Activated T-helper 1 cell treated with Interleukin-2 at 50 U/mL for 16 hours (primary cell): ENCODE data around the gene FAM204A.

ENCODE experiments used
- DNase-seq: peaks from one replicate; pipeline ENCODE4 v3.0.0-alpha.2; 2020; ENCODE audit warnings: low read depth

FAM204A gene

GRCh38 chr10:118278649-118279048, 63.5 kb downstream of the FAM204A start:
- DNase-seq, result no peak

- no peak for DNase-seq
These were observed 64.3 kb downstream of the FAM204A start for GRCh38 chr10:118277871-118278270.

GRCh38 chr10:118276727-118277126, 65.4 kb downstream of the FAM204A start:
- no peak for DNase-seq

- DNase-seq, result no peak
These were observed 65.9 kb downstream of the FAM204A start for GRCh38 chr10:118276204-118276603.

GRCh38 chr10:118273662-118274061, 68.5 kb downstream of the FAM204A start:
- no peak for DNase-seq

- DNase-seq, result no peak
These were observed 69.4 kb downstream of the FAM204A start for GRCh38 chr10:118272767-118273166.

- DNase-seq, result no peak
These were observed 69.9 kb downstream of the FAM204A start for GRCh38 chr10:118272149-118272721.

GRCh38 chr10:118271671-118272070, 70.5 kb downstream of the FAM204A start:
- no peak for DNase-seq

GRCh38 chr10:118266098-118266748, 75.9 kb downstream of the FAM204A start:
- DNase-seq, result no peak

GRCh38 chr10:118264838-118265470, 77.2 kb downstream of the FAM204A start:
- DNase-seq, result no peak

GRCh38 chr10:118264252-118264651, 77.9 kb downstream of the FAM204A start:
- no peak for DNase-seq

- DNase-seq, result no peak
These were observed 79.6 kb downstream of the FAM204A start for GRCh38 chr10:118262538-118262937.

GRCh38 chr10:118259288-118259906, 82.7 kb downstream of the FAM204A start:
- DNase-seq, result no peak

- no peak for DNase-seq
These were observed 83.8 kb downstream of the FAM204A start for GRCh38 chr10:118258285-118258684.

GRCh38 chr10:118256825-118257570, 85.1 kb downstream of the FAM204A start:
- DNase-seq, result no peak

- DNase-seq, result no peak
These were observed 85.9 kb downstream of the FAM204A start for GRCh38 chr10:118256209-118256608.

GRCh38 chr10:118255355-118255754, 86.8 kb downstream of the FAM204A start:
- DNase-seq, result no peak

GRCh38 chr10:118254654-118255053, 87.5 kb downstream of the FAM204A start:
- DNase-seq, result no peak

GRCh38 chr10:118253397-118253796, 88.7 kb downstream of the FAM204A start:
- DNase-seq, result no peak

- DNase-seq, result no peak
These were observed 90.3 kb downstream of the FAM204A start for GRCh38 chr10:118251791-118252190.

GRCh38 chr10:118249714-118250113, 92.4 kb downstream of the FAM204A start:
- DNase-seq, result no peak
